ENCODE data around the gene ATP5F1D.

The ATP5F1D gene

GRCh38 chr19:1283207-1283916 lies 41.8 kb downstream of the ATP5F1D start:
- no peak for DNase-seq

GRCh38 chr19:1283917-1284292 lies 42.4 kb downstream of the ATP5F1D start:
- no peak for DNase-seq

- no peak for DNase-seq
Observed at GRCh38 chr19:1284293-1284978, 42.9 kb downstream of the ATP5F1D start.

- DNase-seq = no peak
Observed at GRCh38 chr19:1284979-1285736, 43.6 kb downstream of the ATP5F1D start.

GRCh38 chr19:1285737-1286360 lies 44.3 kb downstream of the ATP5F1D start, which contains the start of gene EFNA2:
EFNA2 (plus strand) TSS chr19:1285873; CDS start chr19:1286169, 296 bp downstream.
- no peak for DNase-seq

- DNase-seq = no peak
Observed at GRCh38 chr19:1286487-1287353, 45.2 kb downstream of the ATP5F1D start.

- no peak for DNase-seq
Observed at GRCh38 chr19:1287354-1288225, 46.0 kb downstream of the ATP5F1D start.

GRCh38 chr19:1288226-1288612 lies 46.7 kb downstream of the ATP5F1D start:
- no peak for DNase-seq

- DNase-seq = no peak
Observed at GRCh38 chr19:1288833-1289685, 47.5 kb downstream of the ATP5F1D start.

GRCh38 chr19:1289686-1290025 lies 48.1 kb downstream of the ATP5F1D start:
- no peak for DNase-seq

GRCh38 chr19:1290196-1290702 lies 48.7 kb downstream of the ATP5F1D start:
- no peak for DNase-seq

- DNase-seq = no peak
Observed at GRCh38 chr19:1290703-1291651, 49.4 kb downstream of the ATP5F1D start.

- no peak for DNase-seq
Observed at GRCh38 chr19:1291761-1292418, 50.3 kb downstream of the ATP5F1D start.

GRCh38 chr19:1292419-1293151 lies 51.0 kb downstream of the ATP5F1D start:
- DNase-seq = no peak

GRCh38 chr19:1293782-1294604 lies 52.4 kb downstream of the ATP5F1D start:
- DNase-seq = no peak
